ENCODE data around the gene M6PR.

The M6PR gene

DNA sequence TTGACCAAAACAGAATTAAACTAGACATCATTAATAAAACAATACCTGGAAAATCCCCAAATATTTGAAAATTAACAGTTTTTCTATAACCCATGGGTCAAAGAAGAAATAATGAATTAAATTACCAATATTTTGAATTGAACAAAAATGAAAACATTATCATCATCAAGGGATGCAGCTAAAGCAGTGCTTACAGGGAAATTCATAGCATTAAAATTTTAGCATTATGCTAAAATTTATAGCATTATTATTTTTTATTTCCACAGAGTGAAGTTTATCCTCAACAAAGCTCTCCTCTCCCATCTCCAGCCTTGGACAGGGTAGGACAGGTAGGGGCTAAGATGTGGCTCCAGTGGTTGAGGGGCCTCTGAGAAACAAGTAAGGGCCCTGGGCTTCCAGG is 19.3 kb upstream of the M6PR start:
- Histone ChIP-seq H3K4me2 (no peak overlapping the region), H3K4me3 (IDR thresholded peaks at IDR 0.05; ENCODE audit: insufficient read depth, low read depth, low read length) (no peak overlapping the region), H4K20me1 (ENCODE audit: insufficient read depth) (no peaks in the 10 kb centered on the region), H3K79me2 (ENCODE audit: insufficient read depth, low read depth) (no peaks in the 10 kb centered on the region), H3K27ac (no peak overlapping the region), H3K4me1 (ENCODE audit: low read depth, poor library complexity, severe bottlenecking) (no peaks in the 10 kb centered on the region), H2AFZ (ENCODE audit: low read depth) (no peak overlapping the region), H3K36me3 (ENCODE audit: insufficient read depth) (no peaks in the 10 kb centered on the region), H3K27me3 (ENCODE audit: insufficient read depth, low read depth) (no peaks in the 10 kb centered on the region), H3K9ac (no peak overlapping the region)
- TF ChIP-seq, protein P1, sequence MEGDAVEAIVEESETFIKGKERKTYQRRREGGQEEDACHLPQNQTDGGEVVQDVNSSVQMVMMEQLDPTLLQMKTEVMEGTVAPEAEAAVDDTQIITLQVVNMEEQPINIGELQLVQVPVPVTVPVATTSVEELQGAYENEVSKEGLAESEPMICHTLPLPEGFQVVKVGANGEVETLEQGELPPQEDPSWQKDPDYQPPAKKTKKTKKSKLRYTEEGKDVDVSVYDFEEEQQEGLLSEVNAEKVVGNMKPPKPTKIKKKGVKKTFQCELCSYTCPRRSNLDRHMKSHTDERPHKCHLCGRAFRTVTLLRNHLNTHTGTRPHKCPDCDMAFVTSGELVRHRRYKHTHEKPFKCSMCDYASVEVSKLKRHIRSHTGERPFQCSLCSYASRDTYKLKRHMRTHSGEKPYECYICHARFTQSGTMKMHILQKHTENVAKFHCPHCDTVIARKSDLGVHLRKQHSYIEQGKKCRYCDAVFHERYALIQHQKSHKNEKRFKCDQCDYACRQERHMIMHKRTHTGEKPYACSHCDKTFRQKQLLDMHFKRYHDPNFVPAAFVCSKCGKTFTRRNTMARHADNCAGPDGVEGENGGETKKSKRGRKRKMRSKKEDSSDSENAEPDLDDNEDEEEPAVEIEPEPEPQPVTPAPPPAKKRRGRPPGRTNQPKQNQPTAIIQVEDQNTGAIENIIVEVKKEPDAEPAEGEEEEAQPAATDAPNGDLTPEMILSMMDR (conservative IDR thresholded peaks at IDR 0.05; ENCODE audit: low read depth, low read length) = no peak

DNA sequence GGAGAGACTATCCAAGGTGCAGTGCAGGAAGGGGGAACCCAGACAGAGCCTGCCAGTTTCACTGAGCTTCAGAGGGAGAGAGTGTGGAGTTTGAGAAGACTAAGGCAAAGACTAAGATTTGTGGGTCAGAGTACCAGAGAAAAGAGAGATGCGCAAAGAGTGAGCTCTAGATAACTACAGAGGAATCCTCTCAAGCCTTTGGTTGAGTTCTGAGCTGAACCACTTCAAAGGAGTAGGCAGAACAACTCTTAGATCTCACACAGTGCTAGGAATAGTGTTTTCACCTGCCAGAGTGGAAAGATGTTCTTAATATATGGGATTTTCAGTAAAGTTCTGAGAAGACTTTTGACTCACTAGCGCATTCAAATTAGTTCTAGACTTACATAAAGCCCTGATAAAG is 10.7 kb upstream of the M6PR start:
- Histone ChIP-seq H3K36me3 (ENCODE audit: insufficient read depth) (no peaks in the 10 kb centered on the region), H3K27ac (no peak overlapping the region), H3K4me1 (ENCODE audit: low read depth, poor library complexity, severe bottlenecking) (no peaks in the 10 kb centered on the region), H2AFZ (ENCODE audit: low read depth) (no peak overlapping the region), H3K27me3 (ENCODE audit: insufficient read depth, low read depth) (no peaks in the 10 kb centered on the region), H4K20me1 (ENCODE audit: insufficient read depth) (no peaks in the 10 kb centered on the region), H3K79me2 (ENCODE audit: insufficient read depth, low read depth) (no peaks in the 10 kb centered on the region), H3K4me2 (no peak overlapping the region), H3K9ac (no peak overlapping the region), H3K4me3 (IDR thresholded peaks at IDR 0.05; ENCODE audit: insufficient read depth, low read depth, low read length) (no peak overlapping the region)
- TF ChIP-seq, protein P1 (conservative IDR thresholded peaks at IDR 0.05; ENCODE audit: low read depth, low read length) = no peak

DNA sequence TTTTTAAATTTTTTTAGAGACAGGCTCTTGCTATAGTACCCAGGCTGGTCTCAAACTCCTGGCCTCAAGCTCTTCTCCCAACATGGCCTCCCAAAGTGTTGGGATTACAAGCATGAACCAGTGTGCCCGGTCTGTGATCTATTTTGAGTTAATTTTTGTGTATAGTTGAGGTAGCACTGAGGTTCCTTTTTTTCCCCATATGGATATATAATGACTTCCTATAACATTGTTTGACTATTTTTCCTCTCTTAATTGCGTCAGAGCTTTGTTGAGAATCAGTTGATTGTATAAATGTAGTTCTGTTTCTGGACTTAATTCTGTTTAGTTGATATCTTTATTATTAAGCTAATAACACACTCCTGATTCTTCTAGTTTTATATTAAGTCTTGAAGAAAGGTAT is 8.6 kb upstream of the M6PR start:
- H3K36me3 ChIP-seq (ENCODE audit: insufficient read depth) = no peaks in the 10 kb centered on the region
- no peaks in the 10 kb centered on the region for H3K4me1 ChIP-seq (ENCODE audit: low read depth, poor library complexity, severe bottlenecking)
- no peak overlapping the region for H2AFZ ChIP-seq (ENCODE audit: low read depth)
- no peaks in the 10 kb centered on the region for H3K27me3 ChIP-seq (ENCODE audit: insufficient read depth, low read depth)
- H3K27ac ChIP-seq = no peak overlapping the region
- TF ChIP-seq, protein P1 (conservative IDR thresholded peaks at IDR 0.05; ENCODE audit: low read depth, low read length) = no peak
- H3K4me2 ChIP-seq = no peak overlapping the region
- H3K79me2 ChIP-seq (ENCODE audit: insufficient read depth, low read depth) = no peaks in the 10 kb centered on the region
- H3K9ac ChIP-seq = no peak overlapping the region
- H4K20me1 ChIP-seq (ENCODE audit: insufficient read depth) = no peaks in the 10 kb centered on the region
- no peak overlapping the region for H3K4me3 ChIP-seq (IDR thresholded peaks at IDR 0.05; ENCODE audit: insufficient read depth, low read depth, low read length)

DNA sequence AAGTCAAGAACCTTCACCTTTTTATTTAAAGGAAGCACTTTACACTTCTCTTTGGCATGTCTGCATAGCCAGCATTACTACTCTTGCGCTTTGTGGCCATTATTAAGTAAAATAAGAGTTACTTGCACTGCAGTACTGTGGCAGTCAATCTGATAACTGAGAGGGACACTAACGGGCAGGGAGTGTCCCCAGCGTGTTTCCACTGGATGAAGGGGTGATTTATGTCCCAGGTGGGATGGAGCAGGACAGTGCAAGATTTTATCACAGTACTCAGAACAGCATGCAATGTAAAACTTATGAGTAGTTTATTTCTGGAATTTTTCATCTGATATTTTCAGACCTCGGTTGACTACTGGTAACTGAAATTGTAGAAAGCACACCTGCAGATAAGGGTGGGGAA is 8.1 kb upstream of the M6PR start:
- TF ChIP-seq, protein P1 (conservative IDR thresholded peaks at IDR 0.05; ENCODE audit: low read depth, low read length) = no peak
- H3K4me2 ChIP-seq = no peak overlapping the region

More for the DNA sequence above, 8.1 kb upstream of the M6PR start:
- Histone ChIP-seq H3K4me1 (ENCODE audit: low read depth, poor library complexity, severe bottlenecking) (no peaks in the 10 kb centered on the region), H3K27ac (no peak overlapping the region), H3K27me3 (ENCODE audit: insufficient read depth, low read depth) (no peaks in the 10 kb centered on the region), H3K36me3 (ENCODE audit: insufficient read depth) (no peaks in the 10 kb centered on the region), H2AFZ (ENCODE audit: low read depth) (no peak overlapping the region), H3K79me2 (ENCODE audit: insufficient read depth, low read depth) (no peaks in the 10 kb centered on the region), H3K9ac (no peak overlapping the region), H4K20me1 (ENCODE audit: insufficient read depth) (no peaks in the 10 kb centered on the region), H3K4me3 (IDR thresholded peaks at IDR 0.05; ENCODE audit: insufficient read depth, low read depth, low read length) (no peak overlapping the region)
